Mesothelial cell of epicardium (in vitro differentiated cells): ENCODE measurements around the gene SH2D3A. TPM values are rescaled to one million over a fixed set of nuclear protein-coding genes. Genes with fewer than 3 reads are reported as not detected.
A peak's percentile ranks its signal among the peaks of the same experiment; 100 is the strongest.
"Not testable (repeated sequence)": the region's sequence is repeated elsewhere in the genome, so short reads cannot be mapped to it uniquely, and the experiment has no call there.

ENCODE experiments used
- DNase-seq, 2 experiments: peaks; one replicate each; pipeline ENCODE4 v3.0.0; 2021; ENCODE audit warnings: low spot score in 2 of 2; ENCODE audit not compliant: unreplicated experiment in 2 of 2
- H3K27ac Mint-ChIP-seq: 2 replicates; pipeline ENCODE4 v1.8.0; 2021; ENCODE audit warnings: mixed read lengths
- H3K27me3 Mint-ChIP-seq: 2 replicates; pipeline ENCODE4 v1.8.0; 2021; ENCODE audit warnings: low read depth, mixed read lengths
- H3K36me3 Mint-ChIP-seq: 2 replicates; pipeline ENCODE4 v1.8.0; 2021; ENCODE audit warnings: mixed read lengths
- H3K4me1 Mint-ChIP-seq: 2 replicates; pipeline ENCODE4 v1.8.0; 2021; ENCODE audit warnings: mixed read lengths
- H3K4me3 Mint-ChIP-seq: 2 replicates; pipeline ENCODE4 v1.8.0; 2021; ENCODE audit warnings: mild to moderate bottlenecking, moderate library complexity, mixed read lengths
- H3K9me3 Mint-ChIP-seq: 2 replicates; pipeline ENCODE4 v1.8.0; 2021; ENCODE audit warnings: mixed read lengths
- CTCF ChIP-seq: fragments of 200-600 bp; sonication (generic); IDR thresholded peaks from one replicate; pipeline ENCODE4 v1.5.0; 2021; ENCODE audit warnings: antibody characterized with exemption; ENCODE audit not compliant: unreplicated experiment
- total RNA-seq: library from RNA; stranded (reverse); gene quantifications from 3 replicates; pipeline ENCODE4 v1.2.1, GENCODE V29; 2021

Gene SH2D3A
- total RNA-seq, 1 donor from 2014 or later, result 13.3 TPM

- TF ChIP-seq CTCF, result no peak
- peaks cover 4% of the 10 kb centered on the region for H3K27me3 Mint-ChIP-seq
- peaks cover 24% of the 10 kb centered on the region for H3K36me3 Mint-ChIP-seq
- DNase-seq, result no peak
- no peaks in the 10 kb centered on the region for H3K9me3 Mint-ChIP-seq
- H3K4me3 Mint-ChIP-seq, result peak overlapping the region; percentile 60
- H3K4me1 Mint-ChIP-seq, result peaks cover 7% of the 10 kb centered on the region
- H3K27ac Mint-ChIP-seq, result no peak overlapping the region
These were observed 14.7 kb downstream of the SH2D3A start for GRCh38 chr19:6752256-6753177.

- H3K9me3 Mint-ChIP-seq, result no peaks in the 10 kb centered on the region
- peaks cover 7% of the 10 kb centered on the region for H3K4me1 Mint-ChIP-seq
- no peak for DNase-seq
- H3K27me3 Mint-ChIP-seq, result peaks cover 4% of the 10 kb centered on the region
- no peak overlapping the region for H3K4me3 Mint-ChIP-seq
- H3K27ac Mint-ChIP-seq, result no peak overlapping the region
- H3K36me3 Mint-ChIP-seq, result peaks cover 33% of the 10 kb centered on the region
- no peak for TF ChIP-seq CTCF
These were observed 16.0 kb downstream of the SH2D3A start for GRCh38 chr19:6751189-6751588.

- Mint-ChIP-seq H3K4me1 (peaks cover 15% of the 10 kb centered on the region), H3K27ac (no peak overlapping the region), H3K4me3 (no peak overlapping the region), H3K27me3 (peaks cover 4% of the 10 kb centered on the region), H3K9me3 (no peaks in the 10 kb centered on the region), H3K36me3 (peaks cover 35% of the 10 kb centered on the region)
- no peak for DNase-seq
- TF ChIP-seq CTCF, result no peak
These were observed 17.2 kb downstream of the SH2D3A start for GRCh38 chr19:6750062-6750461.

- H3K4me3 Mint-ChIP-seq, H3K9me3 Mint-ChIP-seq, H3K27me3 Mint-ChIP-seq, H3K27ac Mint-ChIP-seq, DNase-seq: not testable (repeated sequence)
- Mint-ChIP-seq H3K36me3 (peaks cover 39% of the 10 kb centered on the region), H3K4me1 (peaks cover 28% of the 10 kb centered on the region)
These were observed 18.7 kb downstream of the SH2D3A start for GRCh38 chr19:6748543-6748942.

GRCh38 chr19:6745965-6746364 is 21.3 kb downstream of the SH2D3A start:
- Mint-ChIP-seq H3K27me3 (no peaks in the 10 kb centered on the region), H3K36me3 (peaks cover 37% of the 10 kb centered on the region), H3K9me3 (no peaks in the 10 kb centered on the region), H3K27ac (peak overlapping the region; percentile 96), H3K4me3 (no peak overlapping the region), H3K4me1 (peaks cover 41% of the 10 kb centered on the region)
- no peak for DNase-seq
- TF ChIP-seq CTCF, result no peak
